Esophagus (tissue), 2 donors: ENCODE results near the gene MERTK. TPM values are rescaled to one million over a fixed set of nuclear protein-coding genes. Genes with fewer than 3 reads are reported as not detected.

ENCODE experiments used
- H3K27ac ChIP-seq, 2 donors: one replicate each; pipeline ENCODE4 v1.5.1; 2013; ENCODE audit warnings: low read depth in 2 of 2, mild to moderate bottlenecking in 2 of 2, inconsistent platforms in 1 of 2, low read length in 1 of 2, moderate library complexity in 1 of 2
- H3K27me3 ChIP-seq, 2 donors: one replicate each; pipeline ENCODE4 v1.6.1; 2013; ENCODE audit warnings: low read length in 2 of 2, control low read depth in 1 of 2, mild to moderate bottlenecking in 1 of 2; ENCODE audit not compliant: insufficient read depth in 2 of 2, control insufficient read depth in 1 of 2
- H3K36me3 ChIP-seq, 2 donors: one replicate each; pipeline ENCODE4 v1.6.1; 2013; ENCODE audit warnings: low read length in 1 of 2; ENCODE audit not compliant: control insufficient read depth in 2 of 2, insufficient read depth in 2 of 2
- H3K4me1 ChIP-seq, 2 donors: one replicate each; pipeline ENCODE4 v1.6.1; 2013; ENCODE audit warnings: low read length in 1 of 2; ENCODE audit not compliant: control insufficient read depth in 2 of 2, insufficient read depth in 2 of 2
- H3K4me3 ChIP-seq, 2 donors: one replicate each; pipeline ENCODE4 v1.5.1; 2013; ENCODE audit warnings: low read length in 2 of 2, mild to moderate bottlenecking in 2 of 2, low read depth in 1 of 2, moderate library complexity in 1 of 2
- H3K9me3 ChIP-seq, 2 donors: one replicate each; pipeline ENCODE4 v1.6.1; 2013; ENCODE audit warnings: mild to moderate bottlenecking in 2 of 2, low read depth in 1 of 2, low read length in 1 of 2, moderate library complexity in 1 of 2; ENCODE audit not compliant: control insufficient read depth in 2 of 2, insufficient read depth in 1 of 2
- WGBS, 2 donors: extraction: QIAGEN DNeasy Blood & Tissue Kit; methylation state at CpG; one replicate each; pipeline ENCODE4 v1.1.7; 2013; 5-methylcytosine and 5-hydroxymethylcytosine counted together
- polyA plus RNA-seq, 2 donors: library from polyadenylated mRNA; stranded (reverse); fragments of 200-250 nt; gene quantifications; one replicate each; pipeline ENCODE4 v1.2.3, GENCODE V29; 2013
- donor health status: healthy with polysubstance abuse.
- donor health status: Bipolar disorder and iron deficiency.

MERTK gene
- polyA plus RNA-seq, 2 donors: 2.5 to 2.9 TPM

DNA sequence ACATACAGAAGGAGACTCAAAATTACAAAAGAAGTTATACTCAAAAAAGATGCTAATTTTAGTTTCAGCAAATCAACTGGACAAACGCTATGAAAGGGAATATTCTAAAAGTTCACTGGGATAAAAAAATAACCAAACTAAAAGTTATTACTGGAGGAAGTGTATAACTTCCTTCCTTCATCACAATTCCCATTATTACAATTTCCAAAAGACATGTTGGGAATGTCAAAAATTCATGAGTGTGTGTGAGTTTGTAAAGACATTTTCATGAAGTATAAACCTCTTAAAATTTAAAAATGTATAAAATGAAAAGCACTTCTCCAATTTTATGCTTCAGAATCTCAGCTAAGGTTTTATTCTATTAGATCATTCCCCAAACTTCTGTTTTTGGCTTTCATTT is 67.8 kb downstream of the MERTK start:
- Histone ChIP-seq H3K36me3 (peaks cover 0 to 4% of the 10 kb centered on the region in 2 donors), H3K9me3 (no peaks in the 10 kb centered on the region), H3K27ac (no peak overlapping the region), H3K27me3 (no peaks in the 10 kb centered on the region), H3K4me1 (no peaks in the 10 kb centered on the region), H3K4me3 (no peak overlapping the region)
- 63 to 77% methylated on average over 1 of the region's 1 CpG for WGBS, 2 donors

DNA sequence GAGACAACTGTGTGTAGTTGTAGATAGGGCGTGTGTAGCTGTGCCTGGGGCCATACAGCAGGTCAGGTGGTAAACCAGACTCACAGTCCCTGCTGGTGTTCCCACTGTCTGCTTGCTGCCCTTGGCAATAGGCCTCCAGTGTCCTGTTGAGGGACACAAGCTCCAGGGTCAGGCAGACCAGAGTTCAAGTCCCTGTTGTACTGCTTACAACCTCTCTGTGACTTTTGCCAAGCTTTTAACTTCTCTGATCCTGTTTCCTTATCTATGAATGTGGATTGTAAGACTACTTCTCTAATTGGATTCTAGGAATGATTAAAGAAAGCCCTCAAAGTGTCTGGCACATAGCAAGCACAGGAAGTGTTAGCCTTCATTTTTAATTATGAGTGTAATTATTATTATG is 68.6 kb downstream of the MERTK start:
- Histone ChIP-seq H3K9me3 (no peaks in the 10 kb centered on the region), H3K4me3 (no peak overlapping the region), H3K36me3 (peaks cover 0 to 4% of the 10 kb centered on the region in 2 donors), H3K4me1 (no peaks in the 10 kb centered on the region), H3K27ac (no peak overlapping the region), H3K27me3 (no peaks in the 10 kb centered on the region)
- WGBS, 2 donors: 67 to 82% methylated on average over 1 of the region's 1 CpG

DNA sequence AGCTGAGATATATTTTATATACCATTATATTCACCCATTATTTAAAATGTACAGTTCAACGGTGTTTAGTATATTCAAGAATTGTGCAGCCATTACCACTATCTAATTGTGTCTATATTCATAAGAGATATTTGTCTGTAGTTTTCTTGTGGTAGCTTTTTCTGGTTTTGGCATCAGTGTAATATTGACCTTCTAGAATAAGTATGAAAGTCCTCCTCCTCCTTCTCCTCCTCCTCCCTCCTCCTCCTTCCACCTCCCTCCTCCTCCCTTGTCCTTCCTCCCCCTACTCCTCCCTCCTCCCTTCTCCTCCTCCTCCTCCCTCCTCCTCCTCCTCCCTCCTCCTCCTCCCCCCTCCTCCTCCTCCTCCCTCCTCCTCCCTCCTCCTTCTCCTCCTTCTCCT is 72.0 kb downstream of the MERTK start:
- no peak overlapping the region for H3K4me3 ChIP-seq
- 97 to 98% methylated on average over 1 of the region's 1 CpG for WGBS, 2 donors

DNA sequence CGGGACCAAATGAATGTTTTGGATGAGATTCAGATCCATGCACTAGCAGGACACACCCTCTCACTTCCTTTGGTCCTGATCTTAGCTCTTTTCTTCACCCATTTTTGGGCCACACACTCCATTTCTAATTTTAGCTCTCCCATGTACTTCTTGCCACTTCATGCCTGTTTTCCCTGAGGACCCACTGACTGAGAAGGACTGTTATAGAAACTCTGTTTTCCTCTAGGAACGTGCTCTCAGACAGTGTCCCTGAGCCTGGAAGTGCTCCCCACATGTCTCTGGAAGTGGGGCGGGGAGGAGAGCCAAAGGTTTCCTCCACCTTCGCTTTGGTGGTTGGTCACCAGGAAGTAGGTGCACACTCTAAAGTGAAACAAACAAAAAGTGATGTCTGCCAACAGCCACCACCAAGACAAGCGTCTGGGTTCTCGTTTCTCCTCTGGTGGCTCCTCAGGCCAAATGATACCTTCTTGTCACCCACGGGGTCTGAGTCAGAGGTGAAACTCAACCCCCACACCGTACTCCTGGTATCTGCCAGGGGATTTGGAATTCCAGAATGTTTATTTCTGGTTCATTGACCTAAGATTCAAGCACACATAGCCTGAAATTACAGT is 74.7 kb downstream of the MERTK start:
- H3K27ac ChIP-seq: no peak overlapping the region
- peaks cover 0 to 4% of the 10 kb centered on the region in 2 donors for H3K36me3 ChIP-seq
- H3K27me3 ChIP-seq: no peaks in the 10 kb centered on the region
- H3K4me1 ChIP-seq: peaks cover 0 to 5% of the 10 kb centered on the region in 2 donors
- H3K9me3 ChIP-seq: no peaks in the 10 kb centered on the region
- WGBS, 2 donors: 53 to 56% methylated on average over 8 of the region's 8 CpGs
- H3K4me3 ChIP-seq: no peak overlapping the region

More for the DNA sequence above, 72.0 kb downstream of the MERTK start:
- H3K36me3 ChIP-seq: peaks cover 0 to 4% of the 10 kb centered on the region in 2 donors
- peaks cover 0 to 5% of the 10 kb centered on the region in 2 donors for H3K4me1 ChIP-seq
- no peaks in the 10 kb centered on the region for H3K27me3 ChIP-seq
- H3K9me3 ChIP-seq: no peaks in the 10 kb centered on the region
- no peak overlapping the region for H3K27ac ChIP-seq

DNA sequence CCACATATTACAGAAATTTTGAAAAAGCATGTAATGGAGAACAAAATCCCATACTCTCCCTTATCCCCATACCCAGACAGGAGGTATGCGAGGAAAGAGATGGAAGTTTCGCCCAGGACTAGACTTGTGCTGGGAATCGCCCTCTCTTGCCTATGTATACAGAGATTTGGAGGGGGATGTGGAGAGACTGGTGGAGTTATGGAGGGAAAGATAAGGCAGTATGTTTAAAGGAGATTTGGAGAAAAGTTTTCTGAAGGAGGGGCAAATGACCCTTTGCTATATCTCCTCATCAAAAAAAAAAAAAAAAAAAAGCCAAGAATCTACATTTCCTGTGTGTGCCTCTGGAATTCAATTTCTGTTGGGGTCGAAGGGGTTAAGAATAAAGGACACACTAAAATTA is 75.3 kb downstream of the MERTK start:
- Histone ChIP-seq H3K4me3 (no peak overlapping the region), H3K4me1 (peaks cover 0 to 5% of the 10 kb centered on the region in 2 donors), H3K9me3 (no peaks in the 10 kb centered on the region), H3K27me3 (no peaks in the 10 kb centered on the region), H3K27ac (no peak overlapping the region), H3K36me3 (peaks cover 0 to 3% of the 10 kb centered on the region in 2 donors)
- 94 to 96% methylated on average over 4 of the region's 4 CpGs for WGBS, 2 donors

DNA sequence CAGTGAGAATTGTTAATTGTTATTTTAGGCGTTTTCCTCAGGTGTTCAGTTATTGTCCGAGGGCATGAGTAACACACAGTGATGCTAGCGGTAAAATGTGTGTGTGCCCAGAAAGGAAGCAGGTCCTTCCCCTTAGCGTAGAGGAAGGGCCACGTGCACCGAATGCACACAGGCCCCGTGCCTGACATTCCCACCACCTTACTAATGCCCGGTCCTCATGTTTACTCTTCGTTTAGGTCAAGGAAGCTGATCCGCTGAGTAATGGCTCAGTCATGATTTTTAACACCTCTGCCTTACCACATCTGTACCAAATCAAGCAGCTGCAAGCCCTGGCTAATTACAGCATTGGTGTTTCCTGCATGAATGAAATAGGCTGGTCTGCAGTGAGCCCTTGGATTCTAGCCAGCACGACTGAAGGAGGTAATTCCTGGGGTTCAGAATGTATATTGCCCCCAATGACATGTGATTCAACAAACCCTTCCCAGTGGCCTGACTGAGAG is 76.7 kb downstream of the MERTK start:
- Histone ChIP-seq H3K4me1 (peaks cover 0 to 5% of the 10 kb centered on the region in 2 donors), H3K36me3 (no peaks in the 10 kb centered on the region), H3K27me3 (no peaks in the 10 kb centered on the region), H3K27ac (no peak overlapping the region), H3K9me3 (no peaks in the 10 kb centered on the region), H3K4me3 (no peak overlapping the region)
- WGBS, 2 donors: 31 to 41% methylated on average over 11 of the region's 11 CpGs

DNA sequence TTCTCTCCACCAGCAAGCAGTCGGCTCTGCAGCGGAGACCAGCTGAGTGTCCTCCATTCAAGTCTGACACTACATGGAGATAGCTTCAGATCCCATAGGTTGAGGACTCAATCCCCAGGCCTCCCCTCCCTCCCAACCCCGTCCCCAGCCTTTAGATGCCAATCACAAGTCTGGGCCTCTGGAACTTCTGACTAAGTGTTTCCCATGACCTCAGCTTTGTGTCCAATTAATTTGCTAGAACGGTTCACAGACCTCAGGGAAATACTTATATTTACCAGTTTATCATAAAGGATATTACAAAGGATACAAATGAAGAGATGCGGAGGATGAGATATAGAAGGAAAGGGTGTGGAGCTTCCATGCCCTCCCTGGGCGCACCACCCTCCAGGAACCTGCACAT is 77.4 kb downstream of the MERTK start:
- Histone ChIP-seq H3K9me3 (no peaks in the 10 kb centered on the region), H3K4me3 (no peak overlapping the region), H3K4me1 (peaks cover 0 to 5% of the 10 kb centered on the region in 2 donors), H3K27me3 (no peaks in the 10 kb centered on the region), H3K36me3 (no peaks in the 10 kb centered on the region), H3K27ac (no peak overlapping the region)
- 64 to 82% methylated on average over 6 of the region's 6 CpGs for WGBS, 2 donors

DNA sequence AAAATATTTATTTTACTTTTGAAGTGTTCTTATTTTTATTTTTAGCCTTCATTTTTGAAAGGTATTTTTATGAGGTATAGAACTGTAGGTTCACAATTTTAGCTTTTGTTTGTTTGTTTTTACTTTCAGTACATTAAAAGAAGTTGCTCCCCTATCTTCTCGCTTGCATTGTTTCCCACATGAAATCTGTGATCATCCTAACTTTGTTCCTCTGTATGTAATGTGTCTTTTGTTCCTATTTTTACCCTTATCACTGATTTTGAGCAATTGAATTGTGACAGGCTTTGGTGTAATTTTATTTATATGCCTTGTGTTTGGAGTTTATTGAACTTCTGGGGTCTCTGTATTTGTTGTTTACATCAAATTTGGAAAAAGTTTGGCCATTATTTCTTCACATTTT is 78.8 kb downstream of the MERTK start:
- WGBS, 2 donors: 92 to 97% methylated on average over 1 of the region's 1 CpG
- Histone ChIP-seq H3K9me3 (no peaks in the 10 kb centered on the region), H3K36me3 (no peaks in the 10 kb centered on the region), H3K27me3 (no peaks in the 10 kb centered on the region), H3K4me3 (no peak overlapping the region), H3K4me1 (peaks cover 0 to 5% of the 10 kb centered on the region in 2 donors), H3K27ac (no peak overlapping the region)

DNA sequence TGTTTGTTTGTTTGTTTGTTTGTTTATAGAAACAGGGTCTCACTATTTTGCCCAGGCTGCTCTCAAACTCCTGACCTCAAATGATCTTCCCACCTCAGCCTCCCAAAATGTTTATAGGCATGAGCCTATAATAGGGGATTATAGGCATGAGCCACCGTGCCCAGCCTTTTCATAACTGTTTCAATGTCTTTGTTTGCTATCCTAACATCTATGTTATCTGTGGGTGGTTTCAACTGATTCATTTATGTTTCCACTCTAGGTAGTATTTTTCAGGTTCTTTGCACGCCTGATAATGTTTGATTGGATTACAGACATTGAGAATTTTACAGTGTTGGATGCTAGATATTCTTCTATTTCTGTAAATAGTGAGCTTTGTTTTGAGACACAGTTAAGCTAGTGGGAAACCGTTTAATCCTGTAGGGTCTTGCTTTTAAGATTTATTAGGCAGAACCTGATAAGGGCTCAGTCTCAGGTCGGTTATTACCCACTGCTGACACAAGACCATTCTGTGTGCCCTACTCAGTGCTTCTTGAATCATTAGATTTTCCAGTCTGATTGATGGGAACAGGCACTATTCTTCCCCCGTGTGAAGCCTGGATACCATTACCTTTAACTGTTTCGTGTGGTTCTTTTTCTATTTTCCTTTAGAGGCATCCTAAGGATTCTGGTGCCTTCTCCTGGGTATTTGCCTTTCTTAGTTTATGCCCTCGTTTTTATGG is 80.2 kb downstream of the MERTK start:
- H3K27me3 ChIP-seq: no peaks in the 10 kb centered on the region
- H3K4me3 ChIP-seq: no peak overlapping the region
- no peaks in the 10 kb centered on the region for H3K9me3 ChIP-seq
- 73 to 80% methylated on average over 7 of the region's 7 CpGs for WGBS, 2 donors
- peaks cover 0 to 8% of the 10 kb centered on the region in 2 donors for H3K4me1 ChIP-seq
- H3K36me3 ChIP-seq: peaks cover 0 to 3% of the 10 kb centered on the region in 2 donors
- no peak overlapping the region for H3K27ac ChIP-seq
